ENCODE measurements around the gene USP26. TPM values are rescaled to one million over a fixed set of nuclear protein-coding genes. Genes with fewer than 3 reads are reported as not detected.
"Not testable (repeated sequence)": the region's sequence is repeated elsewhere in the genome, so short reads cannot be mapped to it uniquely, and the experiment has no call there.

The USP26 gene
- total RNA-seq (2014; rRNA removed; shearing (Covaris generic)), result not detected in 2 replicates

- DNase-seq (ENCODE audit: low read depth), result no peak
These were observed at the start of gene USP26 for GRCh38 chrX:133097031-133097430. Gene USP26 (minus strand): TSS chrX:133097109. CDS start chrX:133028220, 68,889 bp downstream.

- DNase-seq (ENCODE audit: low read depth), result no peak
These were observed 37.4 kb upstream of the USP26 start for GRCh38 chrX:133134282-133134681.

GRCh38 chrX:133120406-133120805 is 23.5 kb upstream of the USP26 start:
- no peak for DNase-seq (ENCODE audit: low read depth)

GRCh38 chrX:133094098-133094731 is 2.7 kb downstream of the USP26 start:
- DNase-seq (ENCODE audit: low read depth), result no peak

GRCh38 chrX:133090236-133090809 is 6.6 kb downstream of the USP26 start:
- no peak for DNase-seq (ENCODE audit: low read depth)

- no peak for DNase-seq (ENCODE audit: low read depth)
These were observed 7.5 kb downstream of the USP26 start for GRCh38 chrX:133089411-133089810.

GRCh38 chrX:133085785-133086184 is 11.1 kb downstream of the USP26 start:
- DNase-seq (ENCODE audit: low read depth), result no peak

- DNase-seq (ENCODE audit: low read depth), result not testable (repeated sequence)
These were observed 11.9 kb downstream of the USP26 start for GRCh38 chrX:133085056-133085455.

- no peak for DNase-seq (ENCODE audit: low read depth)
These were observed 13.0 kb downstream of the USP26 start for GRCh38 chrX:133083899-133084298.

- no peak for DNase-seq (ENCODE audit: low read depth)
These were observed 14.9 kb downstream of the USP26 start for GRCh38 chrX:133081990-133082389.

- DNase-seq (ENCODE audit: low read depth), result not testable (repeated sequence)
These were observed 19.1 kb downstream of the USP26 start for GRCh38 chrX:133077856-133078255.

- DNase-seq (ENCODE audit: low read depth), result no peak
These were observed 24.3 kb downstream of the USP26 start for GRCh38 chrX:133072566-133072965.

GRCh38 chrX:133068461-133068860 is 28.4 kb downstream of the USP26 start:
- DNase-seq (ENCODE audit: low read depth), result no peak

GRCh38 chrX:133056341-133056740 is 40.6 kb downstream of the USP26 start:
- DNase-seq (ENCODE audit: low read depth), result no peak

- DNase-seq (ENCODE audit: low read depth), result no peak
These were observed 42.0 kb downstream of the USP26 start for GRCh38 chrX:133054761-133055405.

- DNase-seq (ENCODE audit: low read depth), result peak; percentile 8
These were observed 42.9 kb downstream of the USP26 start for GRCh38 chrX:133053861-133054598.

- DNase-seq (ENCODE audit: low read depth), result no peak
These were observed 48.2 kb downstream of the USP26 start for GRCh38 chrX:133048751-133049150.

- DNase-seq (ENCODE audit: low read depth), result no peak
These were observed 50.3 kb downstream of the USP26 start for GRCh38 chrX:133046601-133047000.

- DNase-seq (ENCODE audit: low read depth), result peak; percentile 18
These were observed 50.9 kb downstream of the USP26 start for GRCh38 chrX:133045986-133046385.

GRCh38 chrX:133044145-133044786 is 52.6 kb downstream of the USP26 start:
- DNase-seq (ENCODE audit: low read depth), result not testable (repeated sequence)

GRCh38 chrX:133042260-133042659 is 54.6 kb downstream of the USP26 start:
- DNase-seq (ENCODE audit: low read depth), result no peak

- no peak for DNase-seq (ENCODE audit: low read depth)
These were observed 63.9 kb downstream of the USP26 start for GRCh38 chrX:133033010-133033409.
